HG02623 (cell line): ENCODE data around the gene MCTP1.

ENCODE experiments used
- ATAC-seq: cut with Tn5 transposase; IDR thresholded peaks from one replicate; pipeline ENCODE4 v1.9.1; 2021; ENCODE audit warnings: moderate library complexity; ENCODE audit not compliant: unreplicated experiment

MCTP1 gene

DNA sequence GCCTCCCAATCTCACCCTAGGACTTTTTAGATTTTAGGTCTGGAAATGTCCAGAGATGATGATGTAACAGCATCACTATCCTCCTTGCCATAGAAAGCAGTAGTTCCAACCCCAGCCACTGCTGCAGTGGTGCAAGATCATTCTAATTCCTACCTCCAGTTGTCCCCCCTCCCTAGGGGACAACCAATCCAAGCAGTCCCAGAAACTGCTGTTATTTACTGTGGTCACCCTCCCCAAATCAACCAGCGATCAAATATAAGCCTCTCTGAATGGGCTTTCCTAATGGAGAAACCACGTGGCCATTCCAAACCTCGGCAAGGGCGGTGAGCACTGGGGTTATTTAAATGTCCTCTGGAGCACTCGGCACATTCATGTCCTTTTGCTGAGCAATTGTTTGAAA lies 506.6 kb downstream of the MCTP1 start:
- no peak for ATAC-seq

DNA sequence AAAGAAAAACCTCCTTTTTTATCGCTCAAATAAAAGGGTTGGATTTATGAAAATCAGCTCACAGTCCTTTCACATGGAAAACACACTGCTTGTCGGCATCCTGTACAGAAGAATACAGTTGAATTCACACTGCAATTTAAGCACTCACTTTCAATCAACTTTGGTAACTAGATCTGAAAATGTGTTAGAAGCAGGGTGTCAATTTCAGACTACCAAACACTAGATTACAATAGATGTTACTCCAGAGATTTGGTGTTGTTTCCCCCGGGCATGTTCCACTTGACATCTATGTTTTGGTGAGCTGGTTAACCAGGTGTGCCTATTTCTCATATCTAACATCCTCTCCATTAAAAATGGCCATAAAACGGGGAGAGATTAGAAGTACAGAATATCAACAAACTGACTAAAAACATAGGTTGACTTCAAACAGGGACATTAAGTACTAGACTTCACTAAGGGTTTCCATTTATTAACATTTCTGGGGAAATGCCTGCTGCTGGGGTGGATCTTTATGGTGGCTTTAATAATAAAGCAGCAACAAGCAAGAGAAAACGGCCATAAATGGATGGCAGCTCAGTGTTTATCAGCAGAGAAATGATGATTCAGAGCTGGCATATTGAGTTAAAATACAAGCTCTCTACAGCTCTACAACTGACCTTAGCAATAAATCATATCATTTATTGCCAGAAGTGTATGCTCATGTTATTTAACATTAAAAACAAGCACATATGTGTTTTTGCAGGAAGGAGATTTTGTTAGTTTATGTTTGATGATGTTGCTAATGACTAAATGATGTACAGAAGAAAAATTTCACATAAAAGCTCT lies 507.6 kb downstream of the MCTP1 start:
- no peak for ATAC-seq

DNA sequence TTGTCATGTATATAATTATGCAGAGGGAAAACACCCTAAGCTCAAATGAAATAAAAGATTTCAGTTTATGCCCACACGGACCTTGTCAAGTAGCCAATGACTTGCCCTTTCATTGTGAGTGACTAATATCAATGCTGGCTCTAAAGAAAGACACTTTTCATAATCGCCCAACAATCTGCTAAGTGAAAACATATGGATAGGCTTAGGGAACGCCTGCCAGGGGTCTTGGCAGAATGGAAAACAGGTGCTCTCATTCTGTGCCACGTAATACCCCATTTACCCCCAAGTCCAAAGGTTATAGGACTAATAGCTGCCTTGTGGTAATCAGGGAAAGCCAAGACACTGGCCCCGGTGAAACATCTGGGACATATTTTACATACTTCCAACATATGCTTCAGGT lies 508.7 kb downstream of the MCTP1 start:
- no peak for ATAC-seq

DNA sequence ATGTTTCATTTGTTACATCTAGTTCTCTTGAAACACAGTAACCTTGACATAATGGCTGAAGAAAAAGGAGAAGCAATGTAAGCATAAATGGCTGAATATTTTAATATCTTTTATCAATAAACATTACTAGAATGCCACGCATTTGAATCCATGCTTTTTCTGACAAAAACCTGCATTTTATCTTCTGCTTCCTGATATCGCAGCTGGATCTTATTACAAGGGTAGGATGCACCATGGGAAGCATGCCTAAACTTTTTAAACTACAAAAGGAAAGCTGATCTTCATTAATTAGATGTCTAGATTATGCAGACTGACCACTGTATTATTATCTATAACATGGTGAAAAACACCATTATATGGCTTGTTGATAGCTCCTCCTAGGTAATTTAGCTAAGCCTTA lies 509.8 kb downstream of the MCTP1 start:
- no peak for ATAC-seq

DNA sequence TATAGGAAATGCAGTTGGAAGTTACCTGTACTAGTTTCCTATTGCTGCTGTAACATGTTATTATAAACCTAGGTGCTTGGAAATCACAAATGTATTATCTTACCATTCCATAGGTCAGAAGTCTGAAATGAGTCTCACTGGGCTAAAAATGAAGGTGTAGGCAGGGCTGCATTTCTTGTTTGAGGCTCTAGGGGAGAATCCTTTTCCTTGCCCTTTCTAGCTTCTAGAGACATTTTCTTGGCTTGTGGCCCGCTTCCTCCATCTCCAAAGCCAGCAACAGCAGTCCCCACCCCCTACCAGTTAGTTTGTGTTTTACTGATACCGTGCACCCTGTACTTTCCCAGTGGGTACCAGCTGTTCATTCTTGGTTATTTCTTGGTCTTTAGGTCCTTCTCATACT lies 513.2 kb downstream of the MCTP1 start:
- ATAC-seq: no peak

DNA sequence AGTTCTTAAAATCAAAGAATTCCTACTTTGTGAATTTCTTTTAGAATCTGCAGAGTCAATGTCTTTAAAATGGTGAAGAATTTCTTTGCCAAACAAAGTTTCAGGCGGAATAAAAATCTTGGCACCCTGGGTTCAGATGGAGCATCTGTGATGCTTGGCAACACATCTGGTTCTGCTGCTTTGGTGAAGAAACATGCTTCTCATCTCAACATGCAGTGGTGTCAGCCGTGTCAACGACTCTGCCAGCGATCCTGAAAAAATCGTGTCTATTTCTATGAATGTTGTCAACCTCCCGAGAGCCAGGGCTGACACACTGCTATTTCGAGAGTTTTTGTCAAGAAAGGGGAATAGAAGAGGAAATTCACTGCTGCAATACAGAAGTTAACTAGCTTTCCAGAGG lies 514.9 kb downstream of the MCTP1 start:
- no peak for ATAC-seq

DNA sequence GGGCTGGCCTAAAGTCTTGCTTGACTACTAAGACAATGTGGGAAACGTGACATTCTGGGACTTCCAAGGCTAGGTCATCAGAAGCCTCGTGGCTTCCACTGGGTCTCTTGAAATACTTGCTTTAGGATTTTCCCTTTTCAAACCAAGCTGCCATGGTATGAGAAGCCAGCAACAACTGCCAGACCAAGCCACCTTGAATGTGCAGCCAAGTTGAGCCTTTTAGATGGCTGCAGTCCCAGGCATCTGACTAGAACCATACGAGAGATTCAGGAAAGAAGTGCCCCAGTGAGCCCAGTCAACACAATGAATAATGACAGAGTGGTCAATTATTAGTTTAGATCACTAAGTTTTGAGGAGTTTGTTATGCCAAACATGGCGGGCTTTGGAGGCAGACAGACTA lies 523.1 kb downstream of the MCTP1 start:
- ATAC-seq: no peak

DNA sequence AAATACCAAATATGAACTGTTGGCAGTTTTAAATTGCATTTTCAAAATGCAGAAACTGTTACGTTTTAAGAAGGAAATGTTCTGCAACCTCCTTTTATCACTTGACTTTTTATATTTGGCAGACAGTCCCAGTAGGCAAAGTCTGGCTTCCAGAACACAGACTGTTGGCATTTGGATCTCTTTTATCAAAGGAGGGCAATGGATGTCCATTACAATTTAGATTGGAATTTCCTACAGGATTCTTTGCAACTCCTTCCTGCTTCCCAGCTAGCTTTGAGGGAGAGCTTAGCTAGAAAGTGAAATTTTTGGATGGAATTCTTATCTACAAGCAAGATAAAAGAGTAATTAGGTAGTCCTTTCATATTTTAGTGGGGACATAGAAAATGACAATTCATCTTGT lies 523.8 kb downstream of the MCTP1 start:
- ATAC-seq: no peak

DNA sequence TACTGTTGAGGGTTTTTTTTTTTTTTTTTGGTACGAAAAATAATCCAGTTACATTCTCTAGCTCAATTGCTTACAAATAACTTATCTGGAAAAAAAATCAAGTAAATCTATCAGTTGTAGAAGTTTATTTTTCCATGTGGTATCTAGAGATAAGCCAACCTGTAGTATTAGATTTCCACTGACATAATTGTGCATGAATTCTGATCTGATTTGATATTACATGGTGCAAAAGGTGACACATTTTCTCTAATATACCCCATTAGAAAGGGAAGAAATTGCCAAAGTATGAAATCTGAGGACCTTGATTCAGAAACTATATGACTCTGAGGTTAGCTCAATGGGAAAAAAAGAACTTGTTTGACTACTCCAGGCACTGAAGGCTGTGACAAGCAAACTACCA lies 524.9 kb downstream of the MCTP1 start:
- no peak for ATAC-seq

DNA sequence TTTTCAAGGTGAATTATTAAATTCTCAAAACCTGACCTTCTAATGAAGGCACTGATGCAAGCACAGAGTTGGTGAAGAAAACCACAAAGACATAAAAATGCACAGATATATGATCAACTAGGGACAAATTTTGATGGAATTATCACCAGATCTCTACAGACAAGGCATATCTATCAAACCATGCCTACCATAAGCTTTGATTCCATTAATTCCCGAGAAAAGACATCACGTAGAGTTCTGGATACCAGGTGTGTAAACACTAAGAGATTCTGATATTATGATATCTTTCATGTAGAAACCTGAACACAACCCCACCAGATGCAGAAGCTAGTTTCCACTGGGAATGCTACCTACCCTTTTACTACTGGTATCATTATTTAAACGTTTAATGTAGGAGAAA lies 525.9 kb downstream of the MCTP1 start:
- no peak for ATAC-seq

DNA sequence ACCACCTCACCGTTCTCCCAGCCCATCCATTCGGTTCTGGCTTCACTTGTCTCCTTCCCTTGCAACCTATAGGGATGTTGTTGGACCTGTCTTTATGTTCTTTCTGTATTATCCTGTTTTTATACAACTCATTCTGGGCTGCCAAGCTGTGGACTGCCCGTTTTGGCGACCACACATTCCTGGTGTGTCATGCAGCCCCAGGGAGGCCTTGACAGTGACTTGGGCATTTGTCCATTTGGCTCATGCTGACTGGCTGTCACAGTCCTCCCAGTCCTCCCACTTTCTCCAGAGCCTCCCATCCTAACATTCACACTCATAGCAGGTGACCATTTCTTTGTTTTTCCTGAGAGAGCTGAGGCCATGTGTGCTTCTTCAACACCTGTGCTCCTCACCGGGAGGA lies 530.1 kb downstream of the MCTP1 start:
- no peak for ATAC-seq

DNA sequence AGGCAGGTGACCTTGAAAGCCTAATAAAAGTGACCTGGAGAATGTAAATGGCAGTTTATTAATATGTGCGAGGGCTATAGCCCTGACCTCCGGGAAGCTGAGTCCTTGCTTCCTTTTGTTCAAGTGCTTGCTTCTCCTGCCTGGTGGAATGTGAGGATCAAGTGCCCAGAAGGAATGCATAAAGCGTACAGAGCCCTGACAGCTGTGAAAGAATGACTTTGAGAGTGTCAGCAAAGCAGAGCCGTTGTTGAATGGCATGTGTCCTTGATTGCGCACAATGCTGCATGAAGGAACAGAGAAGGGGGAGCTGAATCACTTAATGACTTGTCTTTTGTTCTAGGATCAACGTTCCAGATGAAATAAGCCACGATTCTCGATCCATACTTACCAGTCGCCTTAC lies 533.4 kb downstream of the MCTP1 start:
- ATAC-seq: no peak

DNA sequence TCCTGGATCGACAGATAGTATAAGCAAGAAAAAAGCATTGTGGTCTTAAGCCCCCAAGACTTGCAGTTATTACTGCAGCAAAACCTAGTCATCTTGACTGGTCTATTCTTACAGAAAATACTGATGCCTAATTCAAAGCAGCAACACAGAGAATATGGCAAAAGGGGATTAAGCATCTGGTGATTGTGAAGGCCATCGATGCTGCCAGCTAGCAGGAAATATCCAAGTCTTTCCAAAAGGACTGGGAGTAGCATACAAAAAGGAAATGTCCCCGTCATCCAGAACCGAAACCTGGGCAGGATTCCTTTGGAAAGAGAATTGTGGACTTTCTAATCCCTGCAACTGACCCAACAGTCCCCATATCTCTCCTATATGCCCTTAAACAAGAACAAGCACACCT lies 534.2 kb downstream of the MCTP1 start:
- ATAC-seq: no peak

DNA sequence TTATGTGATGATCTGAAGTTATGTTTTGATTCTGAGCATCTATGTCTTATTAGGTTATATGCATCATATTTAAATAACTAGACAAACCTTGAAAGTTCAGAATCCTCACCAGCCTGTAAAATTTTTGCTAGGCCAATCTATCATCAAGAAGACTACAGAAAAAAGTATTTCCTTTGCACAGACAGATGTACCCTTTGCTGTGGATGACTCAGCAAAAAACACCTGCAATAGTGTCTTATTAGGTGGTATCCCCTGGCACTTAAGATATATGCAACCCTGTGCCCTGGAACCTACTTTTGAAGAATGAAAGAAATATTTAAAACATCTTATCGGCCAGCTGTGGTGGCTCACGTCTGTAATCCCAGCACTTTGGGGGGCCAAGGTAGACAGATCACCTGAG lies 535.9 kb downstream of the MCTP1 start:
- no peak for ATAC-seq

DNA sequence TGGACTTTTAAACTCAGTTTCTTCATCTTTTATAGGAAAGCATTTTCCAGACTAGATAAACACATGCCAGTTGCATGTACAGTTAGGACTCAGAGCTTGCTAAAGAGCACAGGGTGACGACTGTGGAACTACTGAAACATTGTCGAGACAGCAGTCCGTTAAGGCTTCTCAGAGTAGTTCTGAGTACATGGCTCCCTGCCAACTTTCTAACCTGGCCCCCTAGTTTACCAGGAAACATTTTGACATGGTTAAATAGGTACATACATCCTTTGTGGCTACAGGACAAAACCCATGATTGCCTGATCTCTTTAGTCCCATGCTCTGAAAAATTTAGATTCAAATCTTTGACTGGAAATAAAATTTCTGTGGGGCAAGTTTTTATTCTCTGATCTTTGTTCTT lies 536.7 kb downstream of the MCTP1 start:
- ATAC-seq: no peak

DNA sequence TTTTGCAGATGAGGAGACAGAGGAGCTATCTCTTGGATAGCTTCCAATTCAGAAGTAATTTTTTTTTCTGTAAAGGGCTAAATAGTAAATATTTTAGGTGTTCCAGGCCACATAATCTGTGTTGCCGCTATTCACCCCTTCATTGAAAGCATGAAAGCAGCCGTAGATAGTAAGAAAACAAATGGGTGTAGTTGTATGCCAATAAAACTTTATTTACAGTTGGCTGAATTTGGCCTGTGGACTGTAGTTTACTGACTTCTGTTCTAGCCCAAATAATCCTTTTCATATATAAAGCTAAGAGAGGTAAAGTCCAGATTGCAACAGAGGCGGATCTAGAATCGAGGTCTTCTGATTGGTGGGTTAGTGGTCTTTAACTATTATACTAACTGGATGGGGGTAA lies 537.5 kb downstream of the MCTP1 start:
- ATAC-seq: no peak

DNA sequence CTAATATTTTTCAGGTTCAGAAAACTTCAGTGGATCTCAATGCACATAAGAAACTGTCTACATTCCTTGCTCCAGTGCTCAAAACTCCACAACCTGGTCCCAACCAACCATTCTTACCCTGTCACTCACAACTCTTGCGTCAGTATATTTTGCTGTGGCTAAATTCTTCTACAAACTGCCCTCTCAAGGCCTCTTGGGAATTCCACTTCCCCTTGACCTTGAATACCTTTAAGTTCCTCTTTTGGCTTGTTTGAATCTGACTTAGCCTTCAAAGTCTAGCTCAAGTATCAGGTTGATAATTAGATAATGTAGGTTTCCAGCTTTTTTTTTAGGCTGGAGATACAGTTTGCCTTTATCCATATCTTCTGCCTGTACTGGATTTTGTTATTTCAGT lies 538.2 kb downstream of the MCTP1 start:
- ATAC-seq: peak; percentile 54

DNA sequence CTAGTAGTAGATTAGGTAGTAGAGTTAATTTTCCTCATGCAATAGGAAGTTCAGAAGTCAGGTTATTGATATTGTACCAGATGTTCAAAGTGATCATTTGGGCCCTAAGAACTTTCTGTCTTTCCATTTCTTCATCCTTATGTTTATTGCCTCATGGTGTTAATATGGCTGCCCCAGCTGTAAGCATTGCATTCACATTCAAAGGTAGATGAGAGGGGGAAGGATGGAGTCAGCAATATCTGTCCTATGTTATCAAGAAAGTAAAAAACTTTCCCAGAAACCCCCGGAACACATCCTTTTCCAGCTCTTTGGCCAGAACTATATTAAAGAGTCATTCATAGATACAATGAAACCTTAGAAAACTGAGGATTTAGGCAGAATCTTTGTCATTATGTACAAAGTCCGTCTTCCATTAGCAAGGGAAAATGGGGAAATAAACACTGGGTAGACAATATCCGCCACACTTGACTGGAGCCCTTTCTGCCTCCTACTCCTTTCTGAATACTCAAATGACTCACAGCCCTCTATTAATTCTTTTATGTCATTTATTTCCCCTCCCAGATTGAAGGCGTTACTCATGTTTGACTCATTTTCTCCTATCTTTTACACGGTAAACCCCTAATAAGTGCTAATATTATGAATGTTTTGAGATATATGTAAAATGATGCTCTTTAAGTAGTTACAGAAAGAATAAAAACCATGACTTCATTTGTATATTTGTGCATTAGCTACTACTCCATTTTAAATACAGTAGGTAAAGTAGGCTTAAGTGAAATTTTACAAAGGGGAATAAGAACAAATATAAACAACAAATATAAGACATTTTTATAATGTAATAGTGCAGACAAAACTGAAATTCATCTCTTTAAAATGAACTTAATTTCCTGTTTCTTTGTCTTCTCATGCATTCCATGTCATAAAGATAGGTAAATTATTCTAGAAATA lies 538.8 kb downstream of the MCTP1 start:
- peak; percentile 71 for ATAC-seq

DNA sequence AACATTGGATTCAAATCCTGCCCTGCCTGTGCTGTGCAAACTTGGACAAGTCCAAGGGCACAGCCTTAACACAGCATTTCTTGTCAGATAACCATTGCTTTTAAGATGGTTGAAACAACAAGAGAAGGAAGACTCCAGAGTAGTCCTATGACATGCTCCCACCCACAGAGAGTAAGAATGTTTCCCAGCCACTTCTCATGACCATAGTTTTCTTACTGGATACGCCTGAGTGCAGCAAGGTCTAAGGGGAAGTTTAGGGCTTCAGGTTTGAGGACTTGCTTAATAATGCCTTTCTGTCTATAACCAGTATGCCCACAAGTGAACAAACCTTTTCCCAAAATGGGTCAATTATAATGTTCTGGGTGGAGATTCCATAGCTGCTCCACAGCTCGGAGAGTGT lies 540.0 kb downstream of the MCTP1 start:
- ATAC-seq: no peak

DNA sequence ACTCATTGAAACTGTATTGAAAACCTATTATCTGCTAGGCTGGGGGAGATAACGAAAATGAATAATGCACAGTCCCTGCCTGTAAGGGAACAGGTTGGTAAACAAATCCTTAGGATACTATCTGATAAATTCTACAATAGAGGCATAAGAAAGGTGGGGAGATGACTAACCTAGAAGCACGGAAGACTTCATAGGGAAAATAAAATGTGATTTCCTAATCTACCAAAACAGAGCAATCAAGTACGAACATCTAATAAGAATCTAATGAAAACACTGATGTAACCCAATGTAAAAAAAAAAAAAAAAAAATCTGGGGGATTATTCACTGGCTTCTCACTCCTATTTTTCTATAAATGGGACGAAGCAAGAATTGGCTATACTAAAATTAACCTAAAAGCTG lies 542.0 kb downstream of the MCTP1 start:
- no peak for ATAC-seq

DNA sequence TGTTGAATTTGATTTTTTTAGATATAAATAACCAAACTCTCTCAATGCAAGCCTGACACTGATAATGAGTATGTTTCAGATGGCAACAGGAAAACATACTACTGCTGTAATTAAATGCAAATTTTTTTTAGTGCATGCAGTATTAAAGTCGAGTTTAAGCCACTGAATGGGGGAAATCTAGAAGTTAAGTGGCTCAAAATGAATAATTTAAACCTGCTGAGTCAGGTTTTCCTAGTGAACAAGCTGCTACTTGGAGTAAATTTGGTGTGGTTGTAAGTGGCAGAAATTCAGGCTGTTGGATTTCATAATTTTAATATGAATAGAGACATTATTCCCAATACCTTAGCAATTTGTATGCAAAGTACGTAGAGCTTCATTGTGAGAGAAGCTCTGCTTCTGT lies 544.6 kb downstream of the MCTP1 start:
- ATAC-seq: no peak

DNA sequence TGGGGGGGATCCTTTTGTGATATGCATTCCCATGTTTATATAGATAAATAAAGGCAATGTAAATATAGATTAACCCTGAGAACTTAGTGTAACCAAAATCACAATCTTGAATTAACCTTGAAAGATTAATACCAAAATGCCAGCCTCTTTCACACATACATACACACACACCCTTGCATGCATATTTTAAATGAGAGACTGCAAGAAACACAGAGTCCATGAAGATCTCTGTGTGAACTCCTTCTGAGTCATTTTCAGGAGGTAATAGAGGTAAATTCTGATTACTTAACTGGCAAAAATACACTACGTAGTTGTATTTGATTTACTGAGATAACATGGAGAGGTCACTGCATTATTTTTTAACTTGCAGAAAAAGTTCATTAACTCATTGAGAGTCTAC lies 548.4 kb downstream of the MCTP1 start:
- ATAC-seq: no peak
